AG09309 (cell line): ENCODE measurements around the gene TCHP.

Source experiments
- DNase-seq: peaks from one replicate; pipeline ENCODE4 v3.0.0-alpha.2; 2010; ENCODE audit warnings: low read depth
- H3K4me3 ChIP-seq: 2 replicates; pipeline ENCODE4 v1.5.1; 2011; ENCODE audit warnings: mild to moderate bottlenecking, low read depth, low read length, moderate library complexity; ENCODE audit not compliant: control insufficient read depth
- TF ChIP-seq, protein P1 (sequence below): IDR thresholded peaks from 2 replicates; pipeline ENCODE4 v1.5.1; 2011; ENCODE audit warnings: mild to moderate bottlenecking, low read depth, low read length, inconsistent platforms; ENCODE audit not compliant: insufficient read depth, control insufficient read depth; ENCODE audit errors: missing control alignments

TCHP gene

DNA sequence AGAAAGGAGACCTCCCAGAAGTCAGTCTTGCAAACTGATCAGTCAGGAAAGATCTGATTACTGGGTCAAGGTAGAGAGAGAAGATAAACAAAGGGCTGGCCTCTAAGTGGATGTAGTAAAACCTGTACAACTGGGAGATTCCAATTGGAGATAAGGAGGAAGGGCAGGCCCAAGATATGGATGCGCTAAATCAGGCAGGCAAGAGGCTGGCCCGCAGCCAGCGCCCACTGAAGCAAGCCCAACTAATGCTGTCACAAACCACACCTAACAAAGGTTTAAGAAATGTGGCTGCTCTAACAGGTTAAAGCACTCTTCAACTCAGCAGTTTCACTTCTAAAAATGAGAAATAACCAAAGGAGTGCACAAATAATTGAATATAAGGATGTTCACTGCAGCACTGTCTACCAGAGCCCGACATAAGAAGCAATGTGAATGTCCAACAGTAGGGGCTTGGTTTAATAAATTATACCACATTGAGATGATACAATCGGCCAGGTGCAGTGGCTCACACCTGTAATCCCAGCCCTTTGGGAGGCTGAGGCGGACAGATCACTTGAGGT is 24.4 kb upstream of the TCHP start:
- TF ChIP-seq, protein P1, sequence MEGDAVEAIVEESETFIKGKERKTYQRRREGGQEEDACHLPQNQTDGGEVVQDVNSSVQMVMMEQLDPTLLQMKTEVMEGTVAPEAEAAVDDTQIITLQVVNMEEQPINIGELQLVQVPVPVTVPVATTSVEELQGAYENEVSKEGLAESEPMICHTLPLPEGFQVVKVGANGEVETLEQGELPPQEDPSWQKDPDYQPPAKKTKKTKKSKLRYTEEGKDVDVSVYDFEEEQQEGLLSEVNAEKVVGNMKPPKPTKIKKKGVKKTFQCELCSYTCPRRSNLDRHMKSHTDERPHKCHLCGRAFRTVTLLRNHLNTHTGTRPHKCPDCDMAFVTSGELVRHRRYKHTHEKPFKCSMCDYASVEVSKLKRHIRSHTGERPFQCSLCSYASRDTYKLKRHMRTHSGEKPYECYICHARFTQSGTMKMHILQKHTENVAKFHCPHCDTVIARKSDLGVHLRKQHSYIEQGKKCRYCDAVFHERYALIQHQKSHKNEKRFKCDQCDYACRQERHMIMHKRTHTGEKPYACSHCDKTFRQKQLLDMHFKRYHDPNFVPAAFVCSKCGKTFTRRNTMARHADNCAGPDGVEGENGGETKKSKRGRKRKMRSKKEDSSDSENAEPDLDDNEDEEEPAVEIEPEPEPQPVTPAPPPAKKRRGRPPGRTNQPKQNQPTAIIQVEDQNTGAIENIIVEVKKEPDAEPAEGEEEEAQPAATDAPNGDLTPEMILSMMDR, result no peak
- no peak for DNase-seq
- no peak overlapping the region for H3K4me3 ChIP-seq

DNA sequence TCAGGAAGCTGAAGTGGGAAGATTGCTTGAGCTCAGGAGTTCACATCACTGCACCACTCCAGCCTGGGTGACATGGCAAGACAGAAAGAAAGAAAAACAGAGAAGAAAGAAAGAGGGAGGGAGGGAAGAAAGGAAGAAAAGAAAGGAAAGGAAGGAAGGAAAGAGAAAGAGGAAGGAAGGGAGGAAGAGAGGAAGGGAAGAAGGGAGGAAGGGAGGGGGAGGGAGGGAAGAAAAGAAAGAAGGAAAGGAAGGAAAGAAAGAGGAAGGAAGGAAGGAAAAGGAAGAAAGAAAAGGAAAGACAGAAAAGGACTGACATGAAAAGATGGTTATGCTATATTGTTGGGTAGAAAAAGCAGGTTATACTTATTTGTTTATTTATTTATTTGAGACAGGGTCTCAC is 23.7 kb upstream of the TCHP start:
- TF ChIP-seq, protein P1, result no peak
- no peak for DNase-seq
- no peak overlapping the region for H3K4me3 ChIP-seq

DNA sequence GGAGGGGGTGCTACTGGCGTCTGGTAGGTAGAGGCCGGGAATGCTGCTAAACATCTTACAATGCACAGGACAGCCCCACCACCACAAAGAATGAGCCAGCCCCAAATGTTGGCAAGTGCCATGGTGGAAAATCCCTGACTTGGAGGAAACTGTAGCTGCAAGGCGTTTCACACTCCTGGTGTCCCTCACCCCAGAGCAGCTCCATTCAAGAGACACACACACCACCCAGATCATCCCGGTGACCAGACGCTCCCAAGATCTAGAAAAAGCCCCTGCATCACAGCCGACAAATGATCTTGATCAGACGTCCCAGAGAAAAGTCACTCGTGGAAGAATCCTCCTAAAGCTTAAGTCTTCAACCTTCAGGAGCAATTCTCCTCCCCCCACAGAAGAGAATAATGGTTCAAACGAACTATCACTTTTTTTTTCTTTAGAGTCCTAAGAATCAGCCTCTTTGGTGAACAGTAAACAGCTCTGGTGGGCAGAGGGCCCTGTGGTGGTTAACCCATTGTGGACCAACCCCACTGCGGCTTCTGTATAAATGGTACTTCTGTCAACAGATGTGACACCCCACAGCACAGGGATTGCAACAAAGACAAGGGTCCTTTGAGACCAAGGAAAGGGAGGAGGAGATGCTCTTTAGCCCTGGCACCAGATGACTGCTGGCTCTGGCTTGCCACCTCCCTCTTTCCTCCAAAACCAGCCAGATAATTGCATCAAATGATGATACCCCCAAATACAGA is 22.4 kb upstream of the TCHP start:
- TF ChIP-seq, protein P1, result no peak
- H3K4me3 ChIP-seq, result no peak overlapping the region
- no peak for DNase-seq

DNA sequence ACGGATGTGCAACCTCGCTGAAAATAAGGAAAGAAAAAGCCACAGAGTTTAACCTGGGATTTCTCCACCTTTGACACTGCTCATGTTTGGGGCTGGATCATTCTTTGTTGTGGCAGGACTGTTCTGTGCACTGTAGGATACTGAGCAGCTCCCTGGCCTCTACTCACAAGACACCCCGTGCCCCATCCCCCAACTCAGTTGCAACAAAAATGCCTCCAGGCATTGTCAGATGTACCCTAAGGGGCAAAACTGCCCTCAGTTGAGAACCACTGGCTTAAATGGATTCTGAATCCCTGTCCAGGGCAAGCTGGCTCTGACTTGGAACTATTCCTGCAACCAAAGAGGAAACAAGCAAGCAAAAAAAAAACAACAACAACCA is 21.8 kb upstream of the TCHP start:
- DNase-seq, result no peak
- H3K4me3 ChIP-seq, result no peak overlapping the region
- TF ChIP-seq, protein P1, result no peak

DNA sequence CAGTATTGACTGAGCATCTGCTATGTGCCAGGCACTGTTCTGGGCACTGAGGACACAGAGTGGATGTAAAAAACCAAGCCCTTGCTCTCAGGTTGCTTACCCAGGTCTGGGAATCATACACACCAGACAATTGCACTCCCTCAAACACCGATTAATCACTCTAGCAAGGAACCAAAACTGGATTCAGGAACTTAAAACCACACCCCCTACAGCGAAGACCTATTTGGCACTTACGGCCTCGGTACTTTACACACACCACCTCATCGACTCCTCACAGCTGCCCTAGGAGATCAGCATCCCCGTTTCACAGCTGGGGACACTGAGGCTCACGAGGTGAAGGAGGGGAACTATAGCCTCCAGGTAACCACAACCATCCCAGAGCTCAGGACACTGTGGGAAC is 21.3 kb upstream of the TCHP start:
- TF ChIP-seq, protein P1, result no peak
- no peak for DNase-seq
- H3K4me3 ChIP-seq, result peak overlapping the region; percentile 86

DNA sequence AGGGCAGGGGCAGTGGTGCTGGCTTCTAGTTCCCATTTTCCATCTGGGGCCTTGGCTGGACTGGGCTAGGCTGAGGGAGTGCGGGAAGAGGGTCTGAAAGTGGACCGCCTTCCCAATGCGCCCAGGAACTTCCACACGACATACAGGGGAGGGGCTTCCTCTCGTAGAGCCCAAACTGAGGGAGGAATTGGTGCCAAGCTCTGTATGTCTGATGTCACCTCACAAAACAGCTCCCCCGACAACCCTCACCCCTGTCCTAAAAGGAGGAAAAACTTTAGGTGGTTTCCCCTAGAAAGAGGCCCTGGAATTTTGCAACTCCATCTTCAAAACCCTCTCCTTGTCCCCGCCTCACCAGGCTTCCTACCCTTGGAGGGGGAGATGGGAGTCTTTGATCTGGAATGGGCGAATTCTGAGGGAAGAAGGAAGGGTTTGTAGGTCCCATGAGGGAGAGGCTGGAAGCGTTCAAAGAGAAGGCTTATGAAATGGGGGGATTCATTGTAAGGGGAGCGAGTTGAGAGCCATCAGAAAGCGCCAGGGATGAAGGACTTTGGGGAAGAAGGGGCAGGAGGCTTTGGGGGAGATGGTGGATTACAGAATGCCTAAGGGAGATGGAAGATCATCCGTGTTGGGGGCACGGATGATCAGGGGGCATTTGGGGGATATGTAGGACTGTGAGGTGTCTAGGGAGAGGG is 20.6 kb upstream of the TCHP start:
- TF ChIP-seq, protein P1, result no peak
- peak overlapping the region; percentile 86 for H3K4me3 ChIP-seq
- DNase-seq, result no peak
